Measurements from ENCODE around the gene PTGDS.

PTGDS gene

DNA sequence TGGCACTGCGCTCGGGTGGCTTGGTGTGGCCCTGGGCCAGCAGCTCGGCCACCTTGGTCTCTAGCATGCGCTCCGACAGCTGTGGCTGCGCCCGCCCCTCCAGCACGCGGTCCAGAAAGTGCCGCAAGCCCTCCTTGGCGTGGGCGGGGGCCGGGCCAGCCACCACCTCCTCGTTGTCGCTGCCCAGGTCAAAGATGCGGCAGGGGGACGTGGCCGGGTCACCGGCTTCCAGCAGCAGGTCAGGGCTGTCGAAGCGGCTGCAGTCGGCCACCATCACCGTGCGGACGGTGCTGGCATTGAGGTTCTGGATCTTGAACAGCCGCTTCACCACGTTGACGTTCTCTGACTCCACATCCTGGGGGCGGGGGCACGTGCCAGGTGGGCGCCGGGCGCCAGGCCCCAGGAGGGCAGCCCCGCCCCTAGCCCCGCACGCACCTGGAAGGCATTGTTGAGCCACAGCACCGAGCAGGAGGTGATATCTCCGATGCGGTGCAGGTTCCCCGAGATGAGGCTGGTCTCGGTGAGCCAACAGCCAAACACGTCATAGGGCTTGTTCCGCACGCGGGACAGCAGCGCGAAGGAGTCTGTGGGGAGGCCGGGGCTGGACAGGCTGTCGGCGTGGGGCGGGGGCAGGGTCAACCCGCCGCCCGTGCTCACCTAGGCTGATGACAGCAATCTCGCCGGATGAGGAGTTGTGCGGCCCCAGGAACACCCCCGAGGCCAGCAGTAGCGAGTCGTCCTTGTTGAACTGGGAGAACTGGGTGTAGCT, 35.0 kb upstream of the PTGDS start:
- peak overlapping the region in 1 of 2 experiments; percentile 30; a peak in 1 of 4 replicates for H3K4me3 ChIP-seq (ENCODE audit: low read depth in 1 of 2, low read length in 2 of 2)
- peak overlapping the region; percentile 91 for H3K4me2 ChIP-seq (ENCODE audit: insufficient read depth, low read length)
- no peak overlapping the region for H2AFZ ChIP-seq (ENCODE audit: low read depth, low read length)
- H3K27me3 ChIP-seq (ENCODE audit: insufficient read depth, low read length, poor library complexity): no peaks in the 10 kb centered on the region
- H3K79me2 ChIP-seq (ENCODE audit: insufficient read depth, low read length): peaks cover 23% of the 10 kb centered on the region
- H4K20me1 ChIP-seq (ENCODE audit: insufficient read depth, low read length): peaks cover 23% of the 10 kb centered on the region
- H3K4me1 ChIP-seq (ENCODE audit: insufficient read depth, low read length): peaks cover 27% of the 10 kb centered on the region
- no peaks in the 10 kb centered on the region for H3K9me3 ChIP-seq (ENCODE audit: insufficient read depth, low read length, severe bottlenecking)
- peaks cover 41% of the 10 kb centered on the region for H3K36me3 ChIP-seq (ENCODE audit: insufficient read depth, low read length)
- no peak overlapping the region for H3K27ac ChIP-seq (ENCODE audit: low read length)
- ATAC-seq (ENCODE audit: insufficient read depth, low read depth) (no peak), DNase-seq (no peak)
- H3K9ac ChIP-seq (ENCODE audit: low read depth, low read length): peak overlapping the region; percentile 89; the same call in 1 of the 2 replicates
- TF ChIP-seq, protein P1, sequence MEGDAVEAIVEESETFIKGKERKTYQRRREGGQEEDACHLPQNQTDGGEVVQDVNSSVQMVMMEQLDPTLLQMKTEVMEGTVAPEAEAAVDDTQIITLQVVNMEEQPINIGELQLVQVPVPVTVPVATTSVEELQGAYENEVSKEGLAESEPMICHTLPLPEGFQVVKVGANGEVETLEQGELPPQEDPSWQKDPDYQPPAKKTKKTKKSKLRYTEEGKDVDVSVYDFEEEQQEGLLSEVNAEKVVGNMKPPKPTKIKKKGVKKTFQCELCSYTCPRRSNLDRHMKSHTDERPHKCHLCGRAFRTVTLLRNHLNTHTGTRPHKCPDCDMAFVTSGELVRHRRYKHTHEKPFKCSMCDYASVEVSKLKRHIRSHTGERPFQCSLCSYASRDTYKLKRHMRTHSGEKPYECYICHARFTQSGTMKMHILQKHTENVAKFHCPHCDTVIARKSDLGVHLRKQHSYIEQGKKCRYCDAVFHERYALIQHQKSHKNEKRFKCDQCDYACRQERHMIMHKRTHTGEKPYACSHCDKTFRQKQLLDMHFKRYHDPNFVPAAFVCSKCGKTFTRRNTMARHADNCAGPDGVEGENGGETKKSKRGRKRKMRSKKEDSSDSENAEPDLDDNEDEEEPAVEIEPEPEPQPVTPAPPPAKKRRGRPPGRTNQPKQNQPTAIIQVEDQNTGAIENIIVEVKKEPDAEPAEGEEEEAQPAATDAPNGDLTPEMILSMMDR (IDR thresholded peaks at IDR 0.05; ENCODE audit: borderline replicate concordance, extremely low read depth, low read length, poor library complexity, severe bottlenecking): no peak
- no peak for TF ChIP-seq EZH2 (IDR thresholded peaks at IDR 0.05; ENCODE audit: borderline replicate concordance, low read depth, low read length, severe bottlenecking)

- Histone ChIP-seq H3K9me3 (ENCODE audit: insufficient read depth, low read length, severe bottlenecking) (no peaks in the 10 kb centered on the region), H3K4me2 (ENCODE audit: insufficient read depth, low read length) (peak overlapping the region; percentile 91), H2AFZ (ENCODE audit: low read depth, low read length) (no peak overlapping the region), H3K27me3 (ENCODE audit: insufficient read depth, low read length, poor library complexity) (no peaks in the 10 kb centered on the region), H3K9ac (ENCODE audit: low read depth, low read length) (peak overlapping the region; percentile 89; the same call in 1 of the 2 replicates), H4K20me1 (ENCODE audit: insufficient read depth, low read length) (peaks cover 17% of the 10 kb centered on the region), H3K79me2 (ENCODE audit: insufficient read depth, low read length) (peaks cover 23% of the 10 kb centered on the region), H3K4me1 (ENCODE audit: insufficient read depth, low read length) (peaks cover 27% of the 10 kb centered on the region), H3K4me3 (ENCODE audit: low read depth in 1 of 2, low read length in 2 of 2) (peak overlapping the region in 1 of 2 experiments; percentile 30; a peak in 1 of 4 replicates), H3K36me3 (ENCODE audit: insufficient read depth, low read length) (peaks cover 36% of the 10 kb centered on the region), H3K27ac (ENCODE audit: low read length) (no peak overlapping the region)
- TF ChIP-seq, protein P1 (IDR thresholded peaks at IDR 0.05; ENCODE audit: borderline replicate concordance, extremely low read depth, low read length, poor library complexity, severe bottlenecking): no peak
- no peak for TF ChIP-seq EZH2 (IDR thresholded peaks at IDR 0.05; ENCODE audit: borderline replicate concordance, low read depth, low read length, severe bottlenecking)
- ATAC-seq (ENCODE audit: insufficient read depth, low read depth) (no peak), DNase-seq (no peak)
Measured at GRCh38 chr9:136942881-136943230, 34.4 kb upstream of the PTGDS start.

DNA sequence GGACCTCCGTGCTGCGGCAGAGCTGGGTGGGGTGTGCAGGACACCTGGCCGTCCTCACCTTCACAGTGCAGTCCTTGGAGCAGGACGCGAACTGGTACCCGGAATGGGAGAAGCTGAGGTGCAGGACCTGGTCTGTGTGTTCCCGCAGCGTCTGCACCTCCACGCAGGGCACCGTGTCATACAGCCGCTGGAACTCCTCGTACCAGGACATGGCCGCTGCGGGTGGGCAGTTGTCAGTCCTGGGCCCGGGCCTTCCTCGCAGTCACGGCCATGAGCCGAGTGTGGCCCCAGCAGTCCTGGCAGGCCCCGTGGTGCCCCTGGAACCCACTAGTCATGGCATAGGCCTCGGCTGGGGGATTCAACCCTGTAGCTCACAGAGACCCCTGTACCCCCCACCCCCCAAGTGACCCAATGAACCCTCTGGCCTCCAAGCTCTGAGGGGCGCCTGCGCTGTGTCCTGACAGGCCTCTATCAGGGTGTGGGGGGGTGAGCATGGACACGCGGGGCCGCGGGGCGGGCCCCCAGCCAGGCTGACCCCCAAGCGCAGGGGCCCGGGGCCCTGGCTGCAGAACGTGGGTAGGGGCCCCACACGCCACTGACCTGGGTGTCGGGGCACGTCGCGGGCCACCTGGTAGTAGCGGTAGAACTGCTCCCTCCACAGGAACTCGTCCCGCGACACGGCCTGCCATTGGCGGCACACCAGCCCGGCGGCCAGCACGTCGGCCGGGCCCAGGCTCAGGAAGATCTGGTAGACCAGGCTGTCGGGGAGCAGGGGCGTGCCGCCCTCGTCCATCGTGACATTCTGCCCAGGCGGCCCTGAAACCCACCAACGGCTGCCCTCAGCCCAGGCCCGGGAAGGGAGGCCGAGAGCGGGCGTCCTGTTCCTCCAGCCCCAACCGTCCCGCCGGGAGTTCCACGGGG, 33.8 kb upstream of the PTGDS start:
- H3K27ac ChIP-seq (ENCODE audit: low read length): peak overlapping the region; percentile 84

More for the DNA sequence above, 33.8 kb upstream of the PTGDS start:
- H3K9me3 ChIP-seq (ENCODE audit: insufficient read depth, low read length, severe bottlenecking): no peaks in the 10 kb centered on the region
- H3K4me2 ChIP-seq (ENCODE audit: insufficient read depth, low read length): peak overlapping the region; percentile 91
- peak overlapping the region; percentile 71; the same call in 1 of the 2 replicates for H2AFZ ChIP-seq (ENCODE audit: low read depth, low read length)
- no peak for TF ChIP-seq EZH2 (IDR thresholded peaks at IDR 0.05; ENCODE audit: borderline replicate concordance, low read depth, low read length, severe bottlenecking)
- TF ChIP-seq, protein P1 (IDR thresholded peaks at IDR 0.05; ENCODE audit: borderline replicate concordance, extremely low read depth, low read length, poor library complexity, severe bottlenecking): no peak
- H3K79me2 ChIP-seq (ENCODE audit: insufficient read depth, low read length): peaks cover 23% of the 10 kb centered on the region
- peaks cover 17% of the 10 kb centered on the region for H4K20me1 ChIP-seq (ENCODE audit: insufficient read depth, low read length)
- no peaks in the 10 kb centered on the region for H3K27me3 ChIP-seq (ENCODE audit: insufficient read depth, low read length, poor library complexity)
- H3K4me1 ChIP-seq (ENCODE audit: insufficient read depth, low read length): peaks cover 27% of the 10 kb centered on the region
- H3K9ac ChIP-seq (ENCODE audit: low read depth, low read length): peak overlapping the region; percentile 89
- H3K36me3 ChIP-seq (ENCODE audit: insufficient read depth, low read length): peaks cover 34% of the 10 kb centered on the region
- H3K4me3 ChIP-seq (ENCODE audit: low read depth in 1 of 2, low read length in 2 of 2): peak overlapping the region; percentile 82 to 94; a peak in 3 of 4 replicates
- ATAC-seq (ENCODE audit: insufficient read depth, low read depth) (peak; percentile 20), DNase-seq (peak; percentile 38)

All from DND-41 (cell line).